GM23338 (cell line): ENCODE data around the gene CYP1B1. TPM values are rescaled to one million over a fixed set of nuclear protein-coding genes. Genes with fewer than 3 reads are reported as not detected.

ENCODE experiments used
- ATAC-seq: fragments of 200-7000 bp; cut with Tn5 transposase; 3 replicates; pipeline ENCODE4 v1.9.1; 2020
- DNase-seq: peaks from one replicate; pipeline ENCODE4 v3.0.0-alpha.2; 2015; ENCODE audit warnings: low spot score
- H2AFZ ChIP-seq: fragments of 200-600 bp; sonication (generic); 2 replicates; pipeline ENCODE4 v1.8.0; 2016; ENCODE audit warnings: antibody characterized with exemption, mild to moderate bottlenecking, moderate library complexity
- H3F3A ChIP-seq: fragments of 200-600 bp; sonication (generic); replicated peaks from 2 replicates; pipeline ENCODE4 v1.8.0; 2017; ENCODE audit warnings: antibody characterized with exemption, mixed run types, low read depth
- H3K27ac ChIP-seq: fragments of 200-600 bp; sonication (generic); 2 replicates; pipeline ENCODE4 v1.6.1; 2016; ENCODE audit warnings: low read depth
- H3K27me3 ChIP-seq: fragments of 200-600 bp; sonication (generic); 2 replicates; pipeline ENCODE4 v1.8.0; 2016; ENCODE audit warnings: mild to moderate bottlenecking, mixed run types, moderate library complexity; ENCODE audit not compliant: insufficient read depth
- H3K36me3 ChIP-seq: fragments of 200-600 bp; sonication (generic); 2 replicates; pipeline ENCODE4 v1.8.0; 2016; ENCODE audit warnings: mild to moderate bottlenecking; ENCODE audit not compliant: insufficient read depth
- H3K4me1 ChIP-seq: fragments of 200-600 bp; sonication (generic); 2 replicates; pipeline ENCODE4 v1.8.0; 2016; ENCODE audit warnings: mild to moderate bottlenecking, moderate library complexity; ENCODE audit not compliant: insufficient read depth
- H3K4me2 ChIP-seq: fragments of 200-600 bp; sonication (generic); 2 replicates; pipeline ENCODE4 v1.7.1; 2017; ENCODE audit warnings: mixed run types
- H3K4me3 ChIP-seq: fragments of 200-600 bp; sonication (generic); 2 replicates; pipeline ENCODE4 v1.6.1; 2016; ENCODE audit warnings: mixed run types
- H3K79me2 ChIP-seq: fragments of 200-600 bp; sonication (generic); replicated peaks from 2 replicates; pipeline ENCODE4 v1.8.0; 2017; ENCODE audit warnings: mild to moderate bottlenecking; ENCODE audit not compliant: insufficient read depth
- H3K9me2 ChIP-seq: fragments of 200-600 bp; sonication (generic); 2 replicates; pipeline ENCODE4 v1.8.0; 2017; ENCODE audit not compliant: insufficient read depth
- H4K20me1 ChIP-seq: fragments of 200-600 bp; sonication (generic); replicated peaks from 2 replicates; pipeline ENCODE4 v1.8.0; 2017; ENCODE audit warnings: mild to moderate bottlenecking; ENCODE audit not compliant: insufficient read depth
- H3K27ac Mint-ChIP-seq: 2 replicates; pipeline ENCODE4 v1.8.0; 2020; ENCODE audit warnings: inconsistent platforms, mild to moderate bottlenecking, moderate library complexity, mixed read lengths
- H3K27me3 Mint-ChIP-seq: 3 replicates; pipeline ENCODE4 v1.8.0; 2022; ENCODE audit warnings: low read depth, mild to moderate bottlenecking, moderate library complexity, mixed read lengths, inconsistent platforms; ENCODE audit not compliant: insufficient read depth, poor library complexity
- H3K36me3 Mint-ChIP-seq: 3 replicates; pipeline ENCODE4 v1.8.0; 2021; ENCODE audit warnings: low read depth, mild to moderate bottlenecking, inconsistent platforms, moderate library complexity, mixed read lengths
- H3K4me1 Mint-ChIP-seq: 3 replicates; pipeline ENCODE4 v1.8.0; 2020; ENCODE audit warnings: mild to moderate bottlenecking, inconsistent platforms, mixed read lengths
- H3K4me3 Mint-ChIP-seq: 3 replicates; pipeline ENCODE4 v1.8.0; 2021; ENCODE audit warnings: moderate library complexity, mild to moderate bottlenecking, inconsistent platforms, mixed read lengths
- H3K9me3 Mint-ChIP-seq: 3 replicates; pipeline ENCODE4 v1.8.0; 2020; ENCODE audit warnings: moderate library complexity, mild to moderate bottlenecking, inconsistent platforms, mixed read lengths
- CREB1 ChIP-seq: fragments of 250-450 bp; sonication (Bioruptor Pico); IDR thresholded peaks from 2 replicates; pipeline ENCODE4 v1.5.0; 2020; ENCODE audit warnings: low read depth, mild to moderate bottlenecking, moderate library complexity
- CTCF ChIP-seq, 2 experiments: fragments of 200-600 bp in 1 of 2; sonication (generic) in 1 of 2; conservative IDR thresholded peaks; 2 replicates each; pipeline versions ENCODE4 v1.5.1 to v1.6.1; 2016 to 2017; ENCODE audit warnings: antibody characterized with exemption in 2 of 2, low read depth in 2 of 2, mild to moderate bottlenecking in 2 of 2, moderate library complexity in 1 of 2
- ETS1 ChIP-seq: IDR thresholded peaks from 2 replicates; pipeline ENCODE4 v1.6.1; 2016; ENCODE audit warnings: antibody characterized with exemption
- EZH2 ChIP-seq: fragments of 200-600 bp; sonication (generic); IDR thresholded peaks from one replicate; pipeline ENCODE4 v1.8.0; 2017; ENCODE audit warnings: antibody characterized with exemption, mild to moderate bottlenecking, low read depth; ENCODE audit not compliant: unreplicated experiment
- EZH2phosphoT487 ChIP-seq: fragments of 200-600 bp; sonication (generic); IDR thresholded peaks from one replicate; pipeline ENCODE4 v1.8.1; 2018; ENCODE audit warnings: antibody characterized with exemption; ENCODE audit not compliant: unreplicated experiment
- JUNB ChIP-seq: IDR thresholded peaks from one replicate; pipeline ENCODE4 v1.6.1; 2016; ENCODE audit warnings: antibody characterized with exemption; ENCODE audit not compliant: unreplicated experiment
- NANOG ChIP-seq: IDR thresholded peaks from 2 replicates; pipeline ENCODE4 v1.6.1; 2016; ENCODE audit warnings: antibody characterized with exemption, borderline replicate concordance
- POLR2AphosphoS5 ChIP-seq: IDR thresholded peaks from 2 replicates; pipeline ENCODE4 v1.6.1; 2016; ENCODE audit warnings: antibody characterized with exemption, low read depth
- REST ChIP-seq: IDR thresholded peaks from one replicate; pipeline ENCODE4 v1.6.1; 2018; ENCODE audit warnings: antibody characterized with exemption; ENCODE audit not compliant: unreplicated experiment
- STAT1 ChIP-seq: IDR thresholded peaks from one replicate; pipeline ENCODE4 v1.6.1; 2016; ENCODE audit warnings: antibody characterized with exemption; ENCODE audit not compliant: unreplicated experiment
- ZNF114 ChIP-seq: fragments of 250-450 bp; sonication (Bioruptor Pico); IDR thresholded peaks from 2 replicates; pipeline ENCODE4 v1.5.0; 2020; ENCODE audit warnings: mild to moderate bottlenecking, moderate library complexity
- ZNF331 ChIP-seq: fragments of 250-450 bp; sonication (Bioruptor Pico); IDR thresholded peaks from 2 replicates; pipeline ENCODE4 v1.5.0; 2020; ENCODE audit warnings: low read depth, mild to moderate bottlenecking, moderate library complexity
- polyA plus RNA-seq: library from polyadenylated mRNA; unstranded; fragments of >200 nt; fragmentation: Nextera tagmentation; extraction: Ambion mirVana; gene quantifications from 2 replicates; pipeline ENCODE4 v1.2.1, GENCODE V29; 2016
- total RNA-seq: library from RNA; depleted of rRNA; stranded (reverse); fragments of >200 nt; shearing (Covaris generic); gene quantifications from 2 replicates; pipeline ENCODE4 v1.2.3, GENCODE V29; 2014

CYP1B1 gene
- total and polyA plus RNA-seq, 2 experiments from 2014 or later: 3.3 to 6.2 TPM

GRCh38 chr2:38033646-38034045, 42.3 kb downstream of the CYP1B1 start (continued):
- TF ChIP-seq REST (no peak), EZH2phosphoT487 (no peak), CTCF (conservative IDR thresholded peaks at IDR 0.05; ENCODE audit: low read depth in 2 of 2) (no peak), ETS1 (no peak), EZH2 (no peak), CREB1 (no peak), NANOG (no peak), STAT1 (no peak), ZNF114 (CRISPR knock-in tag) (no peak), POLR2AphosphoS5 (no peak), ZNF331 (CRISPR knock-in tag) (no peak), JUNB (no peak)

GRCh38 chr2:38032946-38033345, 43.0 kb downstream of the CYP1B1 start:
- Histone ChIP-seq H3K4me2 (no peak overlapping the region), H3K4me1 (peaks cover 8% of the 10 kb centered on the region; the same call in 1 of the 2 replicates), H3K4me3 (no peak overlapping the region), H4K20me1 (no peaks in the 10 kb centered on the region), H3F3A (peaks cover 8% of the 10 kb centered on the region; the same call in 1 of the 2 replicates), H3K27ac (no peak overlapping the region), H2AFZ (no peak overlapping the region), H3K79me2 (no peaks in the 10 kb centered on the region), H3K9me2 (no peaks in the 10 kb centered on the region), H3K27me3 (peaks cover 12% of the 10 kb centered on the region), H3K36me3 (no peaks in the 10 kb centered on the region)
- Mint-ChIP-seq H3K27me3 (peaks cover 7% of the 10 kb centered on the region), H3K27ac (no peak overlapping the region), H3K36me3 (no peaks in the 10 kb centered on the region), H3K4me3 (no peak overlapping the region), H3K9me3 (no peaks in the 10 kb centered on the region), H3K4me1 (peaks cover 7% of the 10 kb centered on the region; the same call in 2 of the 3 replicates)
- DNase-seq (no peak), ATAC-seq (no peak)
- no peak for TF ChIP-seq EZH2
